Keratinocyte (primary cell): ENCODE measurements around the gene NDUFA3. TPM values are rescaled to one million over a fixed set of nuclear protein-coding genes. Genes with fewer than 3 reads are reported as not detected.

ENCODE experiments used
- DNase-seq: peaks from one replicate; pipeline ENCODE4 v3.0.0-alpha.2; 2011; ENCODE audit warnings: low read depth, missing footprints, low spot score
- FAIRE-seq: peaks from 2 replicates; lab custom pipeline; 2011; peaks lifted over from hg19 to GRCh38; lab: Jason Lieb, UNC
- H2AFZ ChIP-seq: 2 replicates; pipeline ENCODE4 v1.6.0; 2012; ENCODE audit warnings: low read length, control low read depth, inconsistent platforms; ENCODE audit not compliant: control insufficient read depth
- H3K27ac ChIP-seq: 2 replicates; pipeline ENCODE4 v1.5.1; 2011; ENCODE audit warnings: low read length; ENCODE audit not compliant: control insufficient read depth, insufficient read depth
- H3K27me3 ChIP-seq: 3 replicates; pipeline ENCODE4 v1.6.0; 2011; ENCODE audit warnings: low read length; ENCODE audit not compliant: control insufficient read depth, insufficient read depth; ENCODE audit errors: extremely low read depth
- H3K36me3 ChIP-seq, 2 experiments: 2 replicates in 1 of 2; 3 replicates in 1 of 2; pipeline ENCODE4 v1.5.1; 2011; ENCODE audit warnings: low read length in 2 of 2, mild to moderate bottlenecking in 1 of 2; ENCODE audit not compliant: control insufficient read depth in 2 of 2, insufficient read depth in 2 of 2; ENCODE audit errors: extremely low read depth in 1 of 2
- H3K4me1 ChIP-seq: 3 replicates; pipeline ENCODE4 v1.5.1; 2011; ENCODE audit warnings: low read length; ENCODE audit not compliant: control insufficient read depth, insufficient read depth; ENCODE audit errors: extremely low read depth
- H3K4me2 ChIP-seq: 3 replicates; pipeline ENCODE4 v1.6.0; 2011; ENCODE audit warnings: low read depth, low read length; ENCODE audit not compliant: control insufficient read depth, insufficient read depth; ENCODE audit errors: extremely low read depth
- H3K4me3 ChIP-seq, 3 experiments: fragments of 200-600 bp in 1 of 3; sonication (generic) in 1 of 3; 2 replicates in 2 of 3; 3 replicates in 1 of 3; pipeline ENCODE4 v1.5.1; 2011 to 2016; ENCODE audit warnings: low read length in 3 of 3, mild to moderate bottlenecking in 3 of 3, control low read depth in 2 of 3, inconsistent platforms in 1 of 3, low read depth in 1 of 3, mixed read lengths in 1 of 3, mixed run types in 1 of 3, moderate library complexity in 1 of 3; ENCODE audit not compliant: control insufficient read depth in 2 of 3, insufficient read depth in 2 of 3; ENCODE audit errors: extremely low read depth in 1 of 3
- H3K79me2 ChIP-seq: 2 replicates; pipeline ENCODE4 v1.6.0; 2012; ENCODE audit warnings: low read length; ENCODE audit not compliant: control insufficient read depth, insufficient read depth
- H3K9ac ChIP-seq: 3 replicates; pipeline ENCODE4 v1.6.0; 2011; ENCODE audit warnings: low read length; ENCODE audit not compliant: control insufficient read depth, insufficient read depth; ENCODE audit errors: extremely low read depth
- H3K9me1 ChIP-seq: 3 replicates; pipeline ENCODE4 v1.6.0; 2011; ENCODE audit warnings: low read length; ENCODE audit not compliant: control insufficient read depth, insufficient read depth; ENCODE audit errors: extremely low read depth
- H3K9me3 ChIP-seq: 2 replicates; pipeline ENCODE4 v1.5.1; 2012; ENCODE audit warnings: low read depth, low read length; ENCODE audit not compliant: control insufficient read depth
- H4K20me1 ChIP-seq: 3 replicates; pipeline ENCODE4 v1.6.0; 2011; ENCODE audit warnings: low read length; ENCODE audit not compliant: control insufficient read depth, insufficient read depth; ENCODE audit errors: extremely low read depth
- EZH2 ChIP-seq: IDR thresholded peaks from one replicate; pipeline ENCODE4 v1.6.1; 2012; ENCODE audit warnings: inconsistent platforms, mild to moderate bottlenecking, low read length, moderate library complexity
- dilution Hi-C: fragments of 300-500 bp; cut with MboI; formaldehyde crosslinking; loops from one replicate; pipeline ENCODE4 v1.7.0; 2020; ENCODE audit warnings: low sequenced_read_pairs; ENCODE audit not compliant: extremely low pct_ligation_motif_present
- polyA plus RNA-seq, 5 experiments: library from polyadenylated mRNA; depleted of rRNA in 3 of 5; stranded (reverse) in 3 of 5; stranded (forward) in 1 of 5; unstranded in 1 of 5; fragments of >200 nt; gene quantifications; 1 replicate in 1 of 5; 2 replicates in 3 of 5; 3 replicates in 1 of 5; pipeline versions ENCODE4 v1.2.1 to v1.2.3, GENCODE V29; 2011 to 2012; ENCODE audit warnings: missing spikeins in 2 of 5, low read depth in 1 of 5, low replicate concordance in 1 of 5
- TF ChIP-seq, protein P1 (sequence below), 3 experiments: IDR thresholded peaks in 1 of 3; conservative IDR thresholded peaks in 1 of 3; optimal IDR thresholded peaks in 1 of 3; 2 replicates in 2 of 3; 3 replicates in 1 of 3; pipeline versions ENCODE3 to v1.5.1; 2011; ENCODE audit warnings: low read length in 3 of 3, mild to moderate bottlenecking in 3 of 3, moderate library complexity in 2 of 3, control low read depth in 1 of 3, inconsistent platforms in 1 of 3; ENCODE audit not compliant: insufficient read depth in 2 of 3; ENCODE audit errors: extremely low read depth in 1 of 3

Gene NDUFA3
- polyA plus RNA-seq, 1 donor (not counting 4 experiments of a cell fraction or from before 2014, with no cell fraction given): 41.9 TPM

DNA sequence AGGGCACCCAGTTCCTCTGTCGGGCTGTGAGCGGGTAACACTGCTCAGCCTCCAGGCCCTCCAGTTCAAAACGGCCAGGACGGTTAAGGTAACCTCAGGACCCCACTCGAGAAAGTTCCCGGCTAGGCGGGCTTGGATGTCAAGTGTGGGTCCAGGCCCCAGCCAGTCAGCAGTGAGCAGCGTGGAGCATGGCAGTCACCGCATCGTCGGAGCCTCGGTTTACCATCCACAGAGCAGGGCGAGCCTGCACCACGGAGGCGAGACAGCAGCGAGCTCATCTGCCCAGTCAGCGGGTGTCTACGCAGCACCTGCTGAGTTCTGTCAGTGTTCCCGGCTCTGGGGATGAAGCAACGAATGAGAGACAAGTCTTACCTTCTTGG lies 27.0 kb downstream of the NDUFA3 start:
- Histone ChIP-seq H3K27me3 (no peaks in the 10 kb centered on the region), H3K79me2 (no peaks in the 10 kb centered on the region), H4K20me1 (no peaks in the 10 kb centered on the region), H3K27ac (no peak overlapping the region), H3K4me3 (no peak overlapping the region), H2AFZ (no peak overlapping the region), H3K4me2 (no peak overlapping the region), H3K36me3 (peaks cover 23 to 26% of the 10 kb centered on the region in 2 experiments), H3K9ac (no peak overlapping the region), H3K4me1 (peaks cover 4% of the 10 kb centered on the region), H3K9me1 (no peaks in the 10 kb centered on the region), H3K9me3 (no peaks in the 10 kb centered on the region)
- DNase-seq (no peak), FAIRE-seq (no peak)
- dilution Hi-C loops: no loop called here
- TF ChIP-seq, protein P1, sequence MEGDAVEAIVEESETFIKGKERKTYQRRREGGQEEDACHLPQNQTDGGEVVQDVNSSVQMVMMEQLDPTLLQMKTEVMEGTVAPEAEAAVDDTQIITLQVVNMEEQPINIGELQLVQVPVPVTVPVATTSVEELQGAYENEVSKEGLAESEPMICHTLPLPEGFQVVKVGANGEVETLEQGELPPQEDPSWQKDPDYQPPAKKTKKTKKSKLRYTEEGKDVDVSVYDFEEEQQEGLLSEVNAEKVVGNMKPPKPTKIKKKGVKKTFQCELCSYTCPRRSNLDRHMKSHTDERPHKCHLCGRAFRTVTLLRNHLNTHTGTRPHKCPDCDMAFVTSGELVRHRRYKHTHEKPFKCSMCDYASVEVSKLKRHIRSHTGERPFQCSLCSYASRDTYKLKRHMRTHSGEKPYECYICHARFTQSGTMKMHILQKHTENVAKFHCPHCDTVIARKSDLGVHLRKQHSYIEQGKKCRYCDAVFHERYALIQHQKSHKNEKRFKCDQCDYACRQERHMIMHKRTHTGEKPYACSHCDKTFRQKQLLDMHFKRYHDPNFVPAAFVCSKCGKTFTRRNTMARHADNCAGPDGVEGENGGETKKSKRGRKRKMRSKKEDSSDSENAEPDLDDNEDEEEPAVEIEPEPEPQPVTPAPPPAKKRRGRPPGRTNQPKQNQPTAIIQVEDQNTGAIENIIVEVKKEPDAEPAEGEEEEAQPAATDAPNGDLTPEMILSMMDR (optimal IDR thresholded peaks at IDR 0.05 in 1 of 3, IDR thresholded peaks at IDR 0.05 in 1 of 3, conservative IDR thresholded peaks at IDR 0.05 in 1 of 3; ENCODE audit: extremely low read depth in 1 of 3, insufficient read depth in 2 of 3, low read length in 3 of 3): no peak
- no peak for TF ChIP-seq EZH2

DNA sequence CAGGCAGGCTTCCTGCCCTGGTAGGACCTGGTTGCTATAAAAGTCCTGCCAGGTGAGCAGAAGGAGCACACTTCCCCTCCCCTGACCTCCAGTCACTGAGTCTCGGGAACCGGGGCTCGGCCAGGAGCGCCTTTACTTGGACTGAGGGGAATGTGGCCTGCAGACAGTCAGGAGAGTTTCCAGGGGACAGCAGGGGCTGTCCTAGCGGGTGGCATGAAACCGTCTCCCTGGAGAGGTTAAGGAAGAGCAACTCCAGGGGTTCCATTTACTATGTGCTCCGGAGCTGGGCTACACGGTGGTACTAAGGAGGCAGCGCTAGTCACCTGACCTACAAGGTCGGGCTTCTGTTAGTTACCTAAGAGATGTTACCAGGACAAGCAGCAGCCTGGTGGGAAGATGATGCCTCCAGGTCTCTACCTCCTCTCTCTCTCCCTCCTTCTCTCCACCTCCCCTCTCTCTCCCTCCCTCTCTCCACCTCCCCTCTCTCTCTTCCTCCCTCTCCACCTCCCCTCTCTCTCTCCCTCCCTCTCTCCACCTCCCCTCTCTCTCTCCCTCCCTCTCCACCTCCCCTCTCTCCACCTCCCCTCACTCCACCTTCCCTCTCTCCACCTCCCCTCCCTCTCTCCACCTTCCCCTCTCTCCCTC lies 30.8 kb downstream of the NDUFA3 start:
- Histone ChIP-seq H3K9me3 (no peaks in the 10 kb centered on the region), H2AFZ (no peak overlapping the region), H3K27me3 (no peaks in the 10 kb centered on the region), H3K27ac (no peak overlapping the region), H3K79me2 (peaks cover 5% of the 10 kb centered on the region), H3K4me1 (peaks cover 15% of the 10 kb centered on the region), H3K4me3 (no peak overlapping the region), H3K9ac (no peak overlapping the region), H4K20me1 (no peaks in the 10 kb centered on the region), H3K36me3 (peaks cover 9 to 14% of the 10 kb centered on the region in 2 experiments), H3K4me2 (no peak overlapping the region), H3K9me1 (no peaks in the 10 kb centered on the region)
- no peak for FAIRE-seq
- no peak for TF ChIP-seq EZH2
- TF ChIP-seq, protein P1 (optimal IDR thresholded peaks at IDR 0.05 in 1 of 3, IDR thresholded peaks at IDR 0.05 in 1 of 3, conservative IDR thresholded peaks at IDR 0.05 in 1 of 3; ENCODE audit: extremely low read depth in 1 of 3, insufficient read depth in 2 of 3, low read length in 3 of 3): no peak
- DNase-seq: no peak
- dilution Hi-C loops: no loop called here
